ENCODE data around the gene HS6ST1. TPM values are rescaled to one million over a fixed set of nuclear protein-coding genes. Genes with fewer than 3 reads are reported as not detected.
A peak's percentile ranks its signal among the peaks of the same experiment; 100 is the strongest.
"Not testable (repeated sequence)": the region's sequence is repeated elsewhere in the genome, so short reads cannot be mapped to it uniquely, and the experiment has no call there.

Gene HS6ST1
- total RNA-seq, 2 experiments from 2014 or later: 16.1 to 17.4 TPM

- Mint-ChIP-seq H3K27me3 (peaks cover 4% of the 10 kb centered on the region), H3K9me3 (no peaks in the 10 kb centered on the region), H3K27ac (no peak overlapping the region), H3K4me1 (peaks cover 17% of the 10 kb centered on the region), H3K36me3 (peaks cover 3% of the 10 kb centered on the region), H3K4me3 (no peak overlapping the region)
- DNase-seq: no peak
Observed at GRCh38 chr2:128320192-128320905, 1.7 kb upstream of the HS6ST1 start.

- Mint-ChIP-seq H3K4me1 (peaks cover 24% of the 10 kb centered on the region), H3K27me3 (peaks cover 4% of the 10 kb centered on the region), H3K36me3 (peaks cover 9% of the 10 kb centered on the region), H3K4me3 (no peak overlapping the region), H3K27ac (no peak overlapping the region), H3K9me3 (no peaks in the 10 kb centered on the region)
- no peak for DNase-seq
Observed at GRCh38 chr2:128319631-128320191, 1.0 kb upstream of the HS6ST1 start.

GRCh38 chr2:128318245-128318644 is 423 bp downstream of the HS6ST1 start:
- H3K27me3 Mint-ChIP-seq, H3K9me3 Mint-ChIP-seq, H3K27ac Mint-ChIP-seq, H3K4me3 Mint-ChIP-seq: not testable (repeated sequence)
- peak; percentile 39 for DNase-seq
- peaks cover 15% of the 10 kb centered on the region for H3K36me3 Mint-ChIP-seq
- H3K4me1 Mint-ChIP-seq: peaks cover 37% of the 10 kb centered on the region

GRCh38 chr2:128317899-128318225 is 806 bp downstream of the HS6ST1 start:
- not testable (repeated sequence) for H3K9me3 Mint-ChIP-seq, H3K27ac Mint-ChIP-seq, H3K27me3 Mint-ChIP-seq
- peaks cover 15% of the 10 kb centered on the region for H3K36me3 Mint-ChIP-seq
- peak overlapping the region; percentile 86 for H3K4me3 Mint-ChIP-seq
- H3K4me1 Mint-ChIP-seq: peaks cover 40% of the 10 kb centered on the region
- peak; percentile 34 for DNase-seq

GRCh38 chr2:128317181-128317898 is 1.3 kb downstream of the HS6ST1 start:
- Mint-ChIP-seq H3K27ac (no peak overlapping the region), H3K27me3 (peaks cover 4% of the 10 kb centered on the region), H3K36me3 (peaks cover 15% of the 10 kb centered on the region), H3K4me1 (peaks cover 43% of the 10 kb centered on the region), H3K9me3 (no peaks in the 10 kb centered on the region), H3K4me3 (peak overlapping the region; percentile 86)
- DNase-seq: peak; percentile 56

GRCh38 chr2:128316777-128317180 is 1.9 kb downstream of the HS6ST1 start:
- H3K9me3 Mint-ChIP-seq: no peaks in the 10 kb centered on the region
- peaks cover 15% of the 10 kb centered on the region for H3K36me3 Mint-ChIP-seq
- no peak overlapping the region for H3K27ac Mint-ChIP-seq
- H3K4me3 Mint-ChIP-seq: peak overlapping the region; percentile 86
- no peak for DNase-seq
- peaks cover 45% of the 10 kb centered on the region for H3K4me1 Mint-ChIP-seq
- peaks cover 4% of the 10 kb centered on the region for H3K27me3 Mint-ChIP-seq

- H3K27ac Mint-ChIP-seq: no peak overlapping the region
- H3K36me3 Mint-ChIP-seq: peaks cover 15% of the 10 kb centered on the region
- H3K4me3 Mint-ChIP-seq: peak overlapping the region; percentile 86
- no peak for DNase-seq
- H3K9me3 Mint-ChIP-seq: no peaks in the 10 kb centered on the region
- peaks cover 4% of the 10 kb centered on the region for H3K27me3 Mint-ChIP-seq
- peaks cover 46% of the 10 kb centered on the region for H3K4me1 Mint-ChIP-seq
Observed at GRCh38 chr2:128315829-128316776, 2.6 kb downstream of the HS6ST1 start.

GRCh38 chr2:128315122-128315828 is 3.4 kb downstream of the HS6ST1 start:
- no peaks in the 10 kb centered on the region for H3K9me3 Mint-ChIP-seq
- H3K4me3 Mint-ChIP-seq: peak overlapping the region; percentile 29
- no peak for DNase-seq

GRCh38 chr2:128314348-128315121 is 4.1 kb downstream of the HS6ST1 start:
- Mint-ChIP-seq H3K9me3 (no peaks in the 10 kb centered on the region), H3K36me3 (peaks cover 15% of the 10 kb centered on the region), H3K27ac (no peak overlapping the region), H3K27me3 (no peaks in the 10 kb centered on the region), H3K4me3 (peak overlapping the region; percentile 7), H3K4me1 (peaks cover 50% of the 10 kb centered on the region)
- no peak for DNase-seq

More at GRCh38 chr2:128315122-128315828, 3.4 kb downstream of the HS6ST1 start:
- Mint-ChIP-seq H3K27me3 (no peaks in the 10 kb centered on the region), H3K4me1 (peaks cover 50% of the 10 kb centered on the region), H3K36me3 (peaks cover 15% of the 10 kb centered on the region), H3K27ac (no peak overlapping the region)

GRCh38 chr2:128313931-128314347 is 4.7 kb downstream of the HS6ST1 start:
- Mint-ChIP-seq H3K4me3 (peak overlapping the region; percentile 7), H3K27me3 (no peaks in the 10 kb centered on the region), H3K9me3 (no peaks in the 10 kb centered on the region), H3K4me1 (peaks cover 51% of the 10 kb centered on the region), H3K27ac (no peak overlapping the region), H3K36me3 (peaks cover 15% of the 10 kb centered on the region)
- no peak for DNase-seq

- peak; percentile 36 for DNase-seq
- peaks cover 51% of the 10 kb centered on the region for H3K4me1 Mint-ChIP-seq
- no peak overlapping the region for H3K4me3 Mint-ChIP-seq
Observed at GRCh38 chr2:128313091-128313836, 5.4 kb downstream of the HS6ST1 start.

GRCh38 chr2:128312411-128312810 is 6.3 kb downstream of the HS6ST1 start:
- Mint-ChIP-seq H3K27me3 (no peaks in the 10 kb centered on the region), H3K36me3 (peaks cover 15% of the 10 kb centered on the region), H3K4me1 (peaks cover 51% of the 10 kb centered on the region), H3K27ac (no peak overlapping the region), H3K9me3 (no peaks in the 10 kb centered on the region), H3K4me3 (no peak overlapping the region)
- no peak for DNase-seq

More at GRCh38 chr2:128313091-128313836, 5.4 kb downstream of the HS6ST1 start:
- no peaks in the 10 kb centered on the region for H3K9me3 Mint-ChIP-seq
- H3K27me3 Mint-ChIP-seq: no peaks in the 10 kb centered on the region
- H3K36me3 Mint-ChIP-seq: peaks cover 15% of the 10 kb centered on the region
- H3K27ac Mint-ChIP-seq: peak overlapping the region; percentile 58

GRCh38 chr2:128311755-128312341 is 6.8 kb downstream of the HS6ST1 start:
- no peaks in the 10 kb centered on the region for H3K9me3 Mint-ChIP-seq
- H3K4me1 Mint-ChIP-seq: peaks cover 50% of the 10 kb centered on the region
- no peaks in the 10 kb centered on the region for H3K27me3 Mint-ChIP-seq
- no peak for DNase-seq
- H3K4me3 Mint-ChIP-seq: no peak overlapping the region
- no peak overlapping the region for H3K27ac Mint-ChIP-seq
- peaks cover 15% of the 10 kb centered on the region for H3K36me3 Mint-ChIP-seq

All from activated naive CD8-positive, alpha-beta T cell treated with anti-CD3 and anti-CD28 coated beads for 36 hours (primary cell).